Right cardiac atrium (tissue), 5 donors: ENCODE results near the gene DUSP7. TPM values are rescaled to one million over a fixed set of nuclear protein-coding genes. Genes with fewer than 3 reads are reported as not detected.

Experiments
- ATAC-seq, 2 donors: fragments of 200-7000 bp; cut with Tn5 transposase; one replicate each; pipeline versions ENCODE4 v1.8.0 to v1.9.1; 2020; ENCODE audit warnings: moderate library complexity in 2 of 2, mild to moderate bottlenecking in 1 of 2
- DNase-seq, 3 donors: peaks; one replicate each; pipeline ENCODE4 v3.0.0-alpha.2; 2020
- H3K27ac ChIP-seq: one replicate; pipeline ENCODE4 v1.5.1; 2013; ENCODE audit warnings: mild to moderate bottlenecking, low read length, control low read depth, moderate library complexity
- H3K27me3 ChIP-seq: one replicate; pipeline ENCODE4 v1.6.1; 2013; ENCODE audit not compliant: control insufficient read depth, insufficient read depth
- H3K4me1 ChIP-seq: one replicate; pipeline ENCODE4 v1.6.1; 2013; ENCODE audit warnings: low read length; ENCODE audit not compliant: control insufficient read depth, insufficient read depth
- H3K4me3 ChIP-seq: one replicate; pipeline ENCODE4 v1.5.1; 2013; ENCODE audit warnings: low read length, control low read depth
- H3K9me3 ChIP-seq: one replicate; pipeline ENCODE4 v1.6.1; 2013; ENCODE audit warnings: low read length; ENCODE audit not compliant: control insufficient read depth
- whole genome bisulfite sequencing: extraction: QIAGEN DNeasy Blood & Tissue Kit; methylation state at CpG from one replicate; pipeline ENCODE4 v1.1.7; 2013; 5-methylcytosine and 5-hydroxymethylcytosine counted together
- intact Hi-C, 4 donors: fragments of 100-400 bp; cut with DNase I; formaldehyde crosslinking; loops; one replicate each; pipeline versions ENCODE4 v1.11.0 to v1.14.0; 2022 to 2023
- polyA plus RNA-seq: library from polyadenylated mRNA; stranded (reverse); fragments of 200-250 nt; gene quantifications from one replicate; pipeline ENCODE4 v1.2.3, GENCODE V29; 2013
- total RNA-seq, 4 donors: library from RNA; stranded (reverse); fragmentation: NEBNext Ultra II Directional; extraction: Animal tissue kit (Norgen Biotek cat#: 25700); gene quantifications; one replicate each; pipeline ENCODE4 v1.2.1, GENCODE V29; 2021
- donor health status: healthy with polysubstance abuse.
- donor health status: DM: no; HTN: yes; CAD: no.
- donor health status: DM: no; HTN: no; CAD: no.
- donor health status: DM: no; HTN: yes; CAD: no; lungs with severe emphysema.
- donor health status: DM: yes; HTN: yes; CAD: no.

Gene DUSP7
- total and polyA plus RNA-seq, 5 donors: 18.1 to 39.9 (median 34.9) TPM

DNA sequence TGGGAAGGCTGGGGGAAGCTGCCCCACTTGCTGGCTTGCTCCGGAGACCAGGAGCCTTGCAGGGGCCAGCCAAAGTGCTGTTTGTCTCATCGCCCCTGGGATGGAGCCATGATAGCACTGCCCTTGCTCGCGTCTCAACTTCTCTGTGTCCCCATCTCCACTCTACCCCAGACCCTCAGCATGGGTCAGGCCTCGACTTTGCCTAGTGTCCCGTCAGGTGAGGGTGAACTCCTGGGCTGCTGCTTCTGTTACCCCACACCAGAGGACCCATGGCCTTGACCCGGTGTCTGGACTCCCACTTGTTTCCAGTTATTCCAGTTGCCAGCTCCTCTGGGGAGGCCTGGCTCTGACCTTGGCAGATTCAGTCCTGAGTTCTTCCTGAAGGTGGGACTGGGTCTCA, 36.5 kb upstream of the DUSP7 start:
- Histone ChIP-seq H3K9me3 (no peaks in the 10 kb centered on the region), H3K4me3 (no peak overlapping the region), H3K27me3 (no peaks in the 10 kb centered on the region), H3K4me1 (peaks cover 21% of the 10 kb centered on the region), H3K27ac (no peak overlapping the region)
- intact Hi-C loops: no loop called here
- DNase-seq (peak; percentile 9 to 40 (median 28)), ATAC-seq (no peak)
- 80% methylated on average over 7 of the region's 7 CpGs for WGBS

DNA sequence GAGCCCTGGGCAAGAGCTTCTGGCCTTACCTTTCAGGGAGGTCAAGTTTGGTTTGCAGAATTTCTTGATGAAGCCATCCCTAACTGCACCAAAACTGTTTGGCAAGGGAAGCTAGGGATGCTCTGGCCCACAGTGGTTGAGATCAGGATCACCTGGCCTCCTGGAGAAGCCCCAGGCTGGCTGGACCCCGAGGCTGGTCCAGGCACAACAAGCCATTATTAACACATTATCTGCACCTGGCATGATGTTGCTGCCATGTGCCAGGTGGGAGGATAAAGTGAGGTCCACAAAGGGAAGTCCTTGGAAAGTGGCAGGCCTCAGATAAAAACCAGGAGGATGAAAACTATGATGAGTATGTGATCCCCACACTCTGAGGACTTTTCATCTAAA, 35.9 kb upstream of the DUSP7 start:
- no peak overlapping the region for H3K27ac ChIP-seq
- no peak for ATAC-seq
- no peaks in the 10 kb centered on the region for H3K27me3 ChIP-seq
- H3K4me3 ChIP-seq: no peak overlapping the region
- peak in 1 of 3 donors; percentile 13 for DNase-seq
- peaks cover 23% of the 10 kb centered on the region for H3K4me1 ChIP-seq
- intact Hi-C loops: no loop called here
- WGBS: 38% methylated on average over 1 of the region's 1 CpG
- H3K9me3 ChIP-seq: no peaks in the 10 kb centered on the region

DNA sequence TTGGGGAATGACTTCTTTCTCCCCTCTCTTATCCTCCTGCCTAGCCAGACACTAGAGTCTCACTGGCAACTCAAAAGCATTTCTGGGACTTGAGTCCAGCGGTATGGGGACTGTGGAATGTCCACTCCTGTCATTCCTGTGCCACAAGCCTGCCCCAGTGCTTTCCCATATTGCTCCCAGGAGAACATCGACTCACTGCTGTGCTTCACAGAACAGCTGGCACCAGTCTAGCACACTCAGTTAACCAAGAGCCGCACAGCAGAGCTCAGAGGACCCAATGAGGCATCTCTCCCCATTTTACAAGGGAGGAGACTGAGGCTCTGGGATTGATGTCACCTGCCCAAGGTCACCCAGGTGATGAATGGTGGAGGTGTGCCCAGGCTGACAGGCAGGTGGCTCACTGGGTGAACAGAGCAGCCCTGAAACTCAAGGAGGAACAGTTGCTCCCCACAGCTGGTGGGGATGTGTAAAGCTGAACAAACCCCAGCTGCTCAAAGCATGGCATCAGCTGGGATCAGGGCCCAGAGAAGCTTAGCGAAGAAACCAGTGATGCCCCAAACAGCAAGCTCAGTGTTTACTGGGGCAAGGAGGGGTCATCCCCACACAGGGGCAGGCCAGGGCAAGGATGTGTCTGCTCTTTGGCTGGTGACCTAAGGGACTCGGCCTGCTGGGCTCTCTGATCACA, 35.4 kb upstream of the DUSP7 start:
- H3K9me3 ChIP-seq: no peaks in the 10 kb centered on the region
- intact Hi-C loops: no loop called here
- no peaks in the 10 kb centered on the region for H3K27me3 ChIP-seq
- peak in 2 of 3 donors; percentile 21 to 26 for DNase-seq
- no peak overlapping the region for H3K27ac ChIP-seq
- ATAC-seq: peak in 1 of 2 donors; percentile 9
- peaks cover 26% of the 10 kb centered on the region for H3K4me1 ChIP-seq
- 68% methylated on average over 5 of the region's 5 CpGs for WGBS
- H3K4me3 ChIP-seq: no peak overlapping the region

DNA sequence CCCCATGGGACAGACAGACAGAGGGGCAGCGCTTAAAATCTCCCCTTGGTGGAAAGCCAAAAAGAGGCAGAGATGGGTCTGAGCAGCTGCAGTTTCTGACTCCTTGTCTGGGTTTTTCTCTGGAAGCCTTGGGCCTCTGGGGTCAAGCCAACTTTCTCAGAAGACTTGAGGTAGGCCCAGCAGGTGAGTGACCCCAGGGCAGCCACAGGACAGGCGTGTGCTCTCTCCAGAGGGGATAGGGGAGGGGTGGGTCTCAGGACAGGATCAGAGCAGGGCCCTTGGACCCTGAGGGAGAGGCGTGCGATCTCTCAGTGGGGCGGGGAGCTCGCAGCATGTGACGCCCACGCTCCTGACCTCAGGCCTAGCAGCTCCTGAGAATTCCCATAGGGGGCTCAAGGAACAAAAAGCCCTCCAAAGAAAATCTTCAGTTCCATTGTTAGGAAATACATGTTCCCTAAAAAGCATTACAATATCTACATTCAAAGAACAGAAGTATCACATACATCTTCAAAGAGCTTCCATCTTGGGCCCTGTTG, 34.6 kb upstream of the DUSP7 start:
- intact Hi-C loops: no loop called here
- ATAC-seq: no peak
- Histone ChIP-seq H3K4me1 (peaks cover 28% of the 10 kb centered on the region), H3K4me3 (no peak overlapping the region), H3K9me3 (no peaks in the 10 kb centered on the region), H3K27ac (no peak overlapping the region), H3K27me3 (no peaks in the 10 kb centered on the region)
- peak in 2 of 3 donors; percentile 29 to 53 for DNase-seq
- 71% methylated on average over 8 of the region's 8 CpGs for WGBS

DNA sequence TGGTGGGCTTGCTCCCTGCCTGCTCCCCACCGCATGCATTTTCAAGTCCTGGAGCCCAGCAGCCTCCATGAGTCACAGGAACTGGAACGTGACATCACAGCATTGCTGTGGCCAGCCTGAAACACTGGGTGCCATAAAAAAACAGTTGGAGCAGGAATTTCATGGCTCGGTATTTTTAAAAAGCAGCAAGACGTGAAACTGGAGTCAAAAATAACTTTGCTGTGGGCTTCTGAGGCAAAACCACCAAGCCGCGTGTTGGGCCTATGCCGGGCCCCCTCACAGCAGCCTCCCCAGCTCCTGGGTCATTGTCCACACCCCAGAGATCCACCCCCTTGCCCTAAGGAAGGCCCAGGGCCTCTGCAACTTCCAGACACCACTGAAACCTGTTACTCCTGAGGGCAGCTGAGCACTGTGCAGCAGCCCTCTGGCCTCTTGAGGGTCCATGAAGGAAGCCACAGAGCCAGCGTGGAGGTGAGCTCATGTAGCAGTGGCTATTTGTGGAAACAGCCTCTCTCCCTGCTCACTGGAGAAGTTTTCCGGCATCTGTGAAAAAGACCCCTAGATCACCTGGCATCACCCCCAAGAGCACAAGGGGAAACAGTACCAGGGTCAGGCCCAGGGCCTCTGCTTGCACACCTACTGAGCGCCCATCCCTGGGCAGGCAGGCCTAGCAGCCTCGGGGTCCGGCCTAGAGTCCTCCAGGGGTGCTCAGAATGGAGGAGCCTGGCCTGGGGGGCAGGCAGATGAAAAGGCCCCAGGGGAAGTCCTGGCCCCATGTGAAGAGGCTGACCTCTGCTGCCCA, 34.0 kb upstream of the DUSP7 start:
- Histone ChIP-seq H3K4me3 (no peak overlapping the region), H3K9me3 (no peaks in the 10 kb centered on the region), H3K27me3 (no peaks in the 10 kb centered on the region), H3K27ac (peak overlapping the region; percentile 46), H3K4me1 (peaks cover 28% of the 10 kb centered on the region)
- DNase-seq (peak in 2 of 3 donors; percentile 59 to 72), ATAC-seq (peak; percentile 22 to 47)
- intact Hi-C loops: no loop called here
- WGBS: 61% methylated on average over 12 of the region's 12 CpGs

DNA sequence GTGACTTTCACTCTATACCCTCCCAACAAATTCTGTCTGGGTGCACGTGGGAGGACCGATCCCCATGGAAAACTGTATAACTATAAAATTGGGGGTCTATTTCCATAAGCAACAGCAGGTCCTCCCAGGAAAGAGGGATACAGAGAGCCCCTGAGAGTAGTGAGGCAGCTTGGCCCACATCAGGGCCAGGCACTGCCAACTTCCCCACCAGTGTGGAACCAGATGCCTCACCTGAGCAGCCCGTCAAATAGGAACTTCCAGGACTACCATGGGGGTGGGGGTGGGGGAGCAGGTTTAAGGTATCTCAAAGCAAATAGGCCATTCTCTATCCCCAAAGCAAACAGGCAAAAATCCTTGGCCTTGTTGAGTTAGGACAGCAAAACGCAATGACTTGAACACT, 33.3 kb upstream of the DUSP7 start:
- no peak overlapping the region for H3K4me3 ChIP-seq
- H3K4me1 ChIP-seq: peaks cover 28% of the 10 kb centered on the region
- H3K27ac ChIP-seq: no peak overlapping the region
- H3K27me3 ChIP-seq: no peaks in the 10 kb centered on the region
- 80% methylated on average over 4 of the region's 4 CpGs for WGBS
- no peak for ATAC-seq
- DNase-seq: peak in 2 of 3 donors; percentile 5 to 43
- intact Hi-C loops: no loop called here
- no peaks in the 10 kb centered on the region for H3K9me3 ChIP-seq

DNA sequence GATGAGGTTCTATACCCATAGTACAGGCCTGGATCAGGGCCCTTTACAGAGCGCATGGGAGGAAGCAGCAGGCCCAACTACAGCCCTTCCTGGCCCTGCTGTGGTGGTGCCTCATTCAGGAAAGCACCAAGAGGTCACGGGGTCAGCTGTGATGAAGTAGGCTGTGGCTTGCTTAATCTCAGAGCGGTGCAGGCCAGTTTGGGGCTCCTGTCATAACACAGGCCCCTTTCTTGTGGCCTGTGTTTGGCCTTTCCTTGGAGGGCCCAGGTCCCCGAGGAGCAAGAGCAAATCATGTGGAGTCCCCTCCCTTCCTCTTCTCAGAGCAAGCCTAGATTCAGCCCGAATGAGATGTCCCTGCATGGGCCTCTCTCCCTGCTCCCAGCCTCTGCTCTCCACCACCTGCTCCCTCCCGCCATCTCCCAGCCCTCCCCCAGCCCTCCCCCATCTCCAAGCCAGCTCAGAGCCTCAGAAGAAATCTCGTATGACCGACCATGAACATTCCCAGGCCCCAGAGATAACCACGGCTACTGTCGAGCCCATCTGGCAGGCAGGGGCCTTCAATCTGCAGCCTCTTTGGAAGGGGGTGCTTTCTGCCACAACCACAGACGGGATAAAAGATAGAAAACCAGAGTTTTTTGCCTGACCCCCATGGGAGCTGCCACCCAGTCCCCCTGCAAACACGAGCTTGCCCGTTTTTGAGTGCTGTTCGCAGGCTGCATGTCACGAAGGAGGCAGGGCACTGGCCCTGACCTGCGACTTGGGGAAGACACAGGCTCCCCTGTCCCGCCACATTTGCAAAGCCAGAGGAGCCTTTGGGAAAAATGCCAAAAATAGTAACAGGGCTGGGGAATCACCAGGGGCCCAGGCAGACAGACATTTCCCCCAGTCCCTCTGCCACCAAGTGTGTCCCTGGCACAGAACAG, 32.3 kb upstream of the DUSP7 start:
- intact Hi-C loops: no loop called here
- H3K27me3 ChIP-seq: no peaks in the 10 kb centered on the region
- peaks cover 28% of the 10 kb centered on the region for H3K4me1 ChIP-seq
- 59% methylated on average over 17 of the region's 17 CpGs for WGBS
- H3K9me3 ChIP-seq: no peaks in the 10 kb centered on the region
- H3K4me3 ChIP-seq: no peak overlapping the region
- ATAC-seq (peak; percentile 6 to 54), DNase-seq (peak; percentile 66 to 78 (median 73))
- peak overlapping the region; percentile 8 for H3K27ac ChIP-seq

DNA sequence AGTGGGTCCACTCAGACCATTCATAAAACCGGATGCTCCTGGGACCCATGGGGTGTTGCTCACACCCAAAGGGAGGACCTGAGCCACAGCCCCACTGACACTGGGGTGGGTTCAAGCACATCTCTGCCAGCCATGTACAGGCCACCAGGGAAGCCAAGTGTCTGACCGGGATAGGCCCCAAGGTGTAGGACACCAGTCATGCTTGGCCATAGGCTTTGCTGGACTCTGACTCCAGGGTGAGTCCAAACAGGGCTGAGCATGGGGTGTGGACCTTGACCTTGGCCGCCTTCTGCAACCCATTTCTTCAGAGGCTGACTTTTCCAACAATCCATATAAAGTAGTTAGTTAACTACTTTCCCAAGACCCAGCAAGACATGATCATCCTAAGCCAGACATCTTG, 31.4 kb upstream of the DUSP7 start:
- H3K4me1 ChIP-seq: peaks cover 25% of the 10 kb centered on the region
- intact Hi-C loops: no loop called here
- WGBS: 93% methylated on average over 3 of the region's 3 CpGs
- ATAC-seq (no peak), DNase-seq (peak in 2 of 3 donors; percentile 2 to 5)
- H3K27ac ChIP-seq: no peak overlapping the region
- no peaks in the 10 kb centered on the region for H3K9me3 ChIP-seq
- no peaks in the 10 kb centered on the region for H3K27me3 ChIP-seq
- H3K4me3 ChIP-seq: no peak overlapping the region

DNA sequence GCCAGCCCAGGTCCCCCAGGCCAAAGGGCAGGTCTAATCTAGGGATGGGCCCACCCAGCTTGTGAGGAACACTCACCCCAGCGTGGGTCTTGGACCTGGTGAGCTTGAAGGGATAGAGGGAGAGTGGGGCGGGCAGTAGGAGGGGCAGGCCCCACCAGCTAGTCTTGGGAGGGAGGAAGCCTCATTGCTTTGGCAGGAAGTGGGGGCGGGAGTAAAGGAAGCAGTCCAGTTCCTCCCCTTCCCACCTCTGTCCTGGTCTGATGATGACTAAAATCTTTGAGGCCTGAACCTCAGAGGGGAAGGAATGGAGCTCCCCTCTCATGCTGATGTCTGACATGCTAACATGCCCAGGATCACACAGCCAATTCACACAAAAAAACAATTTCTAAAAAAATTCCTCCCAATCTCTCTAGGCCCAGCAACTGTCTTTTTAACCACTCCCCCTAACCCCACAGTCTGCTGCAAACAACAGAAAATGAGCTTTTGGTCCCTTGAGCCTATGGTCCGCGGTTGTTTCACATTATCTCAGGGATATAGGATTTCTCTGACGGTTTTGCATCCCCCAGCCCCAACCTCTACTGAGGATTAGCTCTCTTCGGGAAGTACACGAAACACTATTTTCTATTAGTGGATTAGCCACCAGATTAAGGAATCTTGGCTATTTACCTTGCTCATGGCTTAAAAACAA, 30.7 kb upstream of the DUSP7 start:
- H3K27ac ChIP-seq: no peak overlapping the region
- H3K4me3 ChIP-seq: no peak overlapping the region
- 59% methylated on average over 8 of the region's 8 CpGs for WGBS
- intact Hi-C loops: no loop called here
- no peaks in the 10 kb centered on the region for H3K9me3 ChIP-seq
- ATAC-seq: peak; percentile 6 to 39
- peak; percentile 36 to 70 (median 67) for DNase-seq
- H3K27me3 ChIP-seq: no peaks in the 10 kb centered on the region
- H3K4me1 ChIP-seq: peaks cover 25% of the 10 kb centered on the region

DNA sequence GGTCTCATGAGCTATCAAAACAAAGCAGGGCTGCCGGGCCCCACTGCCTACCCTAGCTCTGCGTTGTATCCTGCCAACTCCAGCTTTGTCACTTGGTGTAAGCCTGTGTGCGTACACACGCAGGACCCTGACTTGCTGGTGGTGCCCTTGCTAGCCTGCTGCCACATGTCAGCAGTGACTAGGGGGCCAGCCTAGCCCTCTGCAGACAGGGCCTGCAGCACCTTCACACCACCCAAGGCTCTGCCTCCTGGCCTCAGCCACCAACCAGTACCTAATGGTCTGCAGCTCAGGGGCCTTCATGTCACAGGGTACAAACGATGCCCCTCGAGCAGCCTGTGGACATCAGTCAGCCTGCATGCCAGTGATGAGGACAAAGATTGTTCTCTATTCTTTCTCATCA, 30.1 kb upstream of the DUSP7 start:
- Histone ChIP-seq H3K4me1 (peaks cover 21% of the 10 kb centered on the region), H3K9me3 (no peaks in the 10 kb centered on the region), H3K4me3 (no peak overlapping the region), H3K27me3 (no peaks in the 10 kb centered on the region), H3K27ac (no peak overlapping the region)
- DNase-seq: peak; percentile 7 to 27 (median 20)
- no peak for ATAC-seq
- intact Hi-C loops: no loop called here
- 96% methylated on average over 6 of the region's 6 CpGs for WGBS
